ENCODE measurements around the gene PNPLA6.

- TF ChIP-seq POLR2AphosphoS5 (IDR thresholded peaks at IDR 0.05; ENCODE audit: borderline replicate concordance, low read depth, low read length) = no peak
- no peak for TF ChIP-seq EZH2 (IDR thresholded peaks at IDR 0.05)
- TF ChIP-seq FOXP2 (optimal IDR thresholded peaks at IDR 0.05; ENCODE audit: control extremely low read depth, extremely low read length, insufficient read depth) = no peak
Measured at GRCh38 chr19:7542556-7543348, 7.2 kb downstream of the PNPLA6 start.
